Measurements from ENCODE around the gene CACNG7.

Gene CACNG7

GRCh38 chr19:53982611-53983010 is 73.5 kb downstream of the CACNG7 start:
- no peak for DNase-seq (ENCODE audit: low read depth in 2 of 2)

- no peak for DNase-seq (ENCODE audit: low read depth in 2 of 2)
Observed at GRCh38 chr19:53983457-53984289, 74.6 kb downstream of the CACNG7 start.

GRCh38 chr19:53985863-53986262 is 76.8 kb downstream of the CACNG7 start:
- DNase-seq (ENCODE audit: low read depth in 2 of 2) = no peak

GRCh38 chr19:53988981-53989380 is 79.9 kb downstream of the CACNG7 start:
- DNase-seq (ENCODE audit: low read depth in 2 of 2) = no peak

GRCh38 chr19:53989600-53990533 is 80.8 kb downstream of the CACNG7 start:
- no peak for DNase-seq (ENCODE audit: low read depth in 2 of 2)

- DNase-seq (ENCODE audit: low read depth in 2 of 2) = no peak
Observed at GRCh38 chr19:53991224-53992113, 82.4 kb downstream of the CACNG7 start, which contains the start of gene CACNG6. Gene CACNG6, plus strand, starts transcription at chr19:53991637. Its CDS starts 1,241 bp downstream, at chr19:53992878.

- DNase-seq (ENCODE audit: low read depth in 2 of 2) = no peak
Observed at GRCh38 chr19:53992211-53992610, 83.1 kb downstream of the CACNG7 start.

GRCh38 chr19:53992815-53993214 is 83.7 kb downstream of the CACNG7 start:
- DNase-seq (ENCODE audit: low read depth in 2 of 2) = no peak

GRCh38 chr19:53993448-53993847 is 84.4 kb downstream of the CACNG7 start:
- DNase-seq (ENCODE audit: low read depth in 2 of 2) = no peak
